SKM-1 treated with dmso at 0.1 percent for 144 hours (cell line): Measurements from ENCODE around the gene OPA1.

Experiments
- DNase-seq: peaks from one replicate; lab custom pipeline; 2025; ENCODE audit not compliant: unreplicated experiment; lab: John Stamatoyannopoulos, UW

The OPA1 gene

DNA sequence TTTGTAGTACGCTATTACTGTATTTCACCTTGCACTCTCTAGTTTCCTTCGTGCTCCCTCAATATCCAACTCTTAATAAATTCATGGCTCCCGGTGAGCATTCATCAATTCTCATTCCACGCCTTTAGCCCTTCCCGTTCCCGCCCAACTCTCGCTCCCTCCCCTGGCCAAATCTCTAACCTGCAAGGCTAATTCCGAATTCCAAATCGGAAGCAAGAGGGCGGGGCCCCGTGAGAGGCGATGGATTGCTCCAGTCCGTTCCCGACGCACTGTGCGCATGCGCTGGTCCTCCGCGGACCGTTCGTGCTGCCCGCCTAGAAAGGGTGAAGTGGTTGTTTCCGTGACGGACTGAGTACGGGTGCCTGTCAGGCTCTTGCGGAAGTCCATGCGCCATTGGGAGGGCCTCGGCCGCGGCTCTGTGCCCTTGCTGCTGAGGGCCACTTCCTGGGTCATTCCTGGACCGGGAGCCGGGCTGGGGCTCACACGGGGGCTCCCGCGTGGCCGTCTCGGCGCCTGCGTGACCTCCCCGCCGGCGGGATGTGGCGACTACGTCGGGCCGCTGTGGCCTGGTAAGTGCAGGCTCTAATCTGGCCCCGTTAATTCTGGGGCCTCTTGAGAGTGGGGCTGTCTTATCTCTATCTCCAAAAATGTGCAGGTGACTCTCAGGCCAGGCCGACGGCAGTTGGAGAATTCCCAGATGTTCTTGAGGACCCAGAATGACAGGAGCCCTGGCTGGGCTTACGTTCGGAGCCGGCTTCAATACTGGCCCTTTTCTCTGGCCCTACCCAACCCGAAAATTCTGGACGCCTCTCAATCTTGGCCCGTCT is at the start of gene OPA1:
TSS of gene OPA1 (plus strand) at position 368 of the 827 bp plus-strand sequence. CDS start at position 538, 170 bp downstream.
- DNase-seq, result peak; percentile 95

DNA sequence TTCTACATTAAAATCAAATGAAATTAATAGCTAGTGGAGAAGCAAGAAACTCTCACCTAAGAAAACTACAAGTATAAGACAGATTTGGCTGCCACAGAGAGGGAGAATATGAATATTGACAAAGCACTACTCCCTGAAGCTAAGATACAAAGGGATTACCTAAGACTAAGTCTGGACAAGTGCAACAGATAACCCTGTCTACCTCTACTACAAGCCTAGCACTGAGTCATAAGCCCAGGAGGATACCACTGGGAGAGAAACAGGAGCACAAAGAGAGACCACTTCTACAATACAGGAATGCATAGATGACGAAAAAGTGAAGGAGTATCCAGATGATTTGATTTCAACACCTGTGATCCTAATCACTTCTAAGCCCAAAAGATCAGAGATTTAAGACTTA is 48.7 kb upstream of the OPA1 start:
- no peak for DNase-seq

GRCh38 chr3:193545304-193545703 is 47.7 kb upstream of the OPA1 start:
- no peak for DNase-seq

- no peak for DNase-seq
Observed at GRCh38 chr3:193546129-193546528, 46.9 kb upstream of the OPA1 start.

DNA sequence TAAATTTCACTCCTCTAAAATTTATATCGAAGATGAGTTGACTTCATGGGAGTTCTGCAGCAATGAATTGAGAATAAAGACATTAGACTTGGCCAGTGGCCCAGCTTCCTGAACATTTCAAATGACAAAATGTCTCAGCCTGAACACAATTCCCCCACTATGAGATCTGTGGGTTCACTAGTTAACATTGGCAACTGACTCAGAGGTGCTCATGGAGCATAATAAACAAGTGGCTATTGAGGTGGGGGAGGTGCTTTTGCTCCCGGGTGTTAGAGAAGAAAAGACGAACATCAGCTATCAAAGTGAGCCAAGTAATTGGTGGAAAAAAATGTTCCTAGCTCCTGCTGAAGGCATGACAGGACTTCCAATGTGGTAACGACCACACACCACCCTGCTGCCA is 44.6 kb upstream of the OPA1 start:
- no peak for DNase-seq

- DNase-seq, result no peak
Observed at GRCh38 chr3:193552923-193553322, 40.1 kb upstream of the OPA1 start.

DNA sequence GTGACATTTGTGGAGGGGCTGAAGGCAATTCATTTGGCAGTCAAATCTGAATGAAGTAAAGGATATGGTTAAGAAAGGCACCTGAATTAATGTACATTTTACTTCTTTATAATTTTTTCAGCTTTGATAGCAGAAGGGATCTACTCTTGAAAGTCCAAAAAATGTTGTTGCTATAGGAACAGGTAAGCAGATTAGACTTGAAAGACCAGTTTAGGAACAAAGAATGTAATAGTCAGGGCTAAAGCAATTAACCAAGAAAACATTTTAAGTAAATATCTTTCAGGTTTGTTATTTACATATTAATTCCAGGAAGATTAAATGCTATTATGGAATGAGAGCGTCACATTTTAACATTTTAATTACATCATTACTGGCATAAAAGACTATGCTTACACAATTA is 39.4 kb upstream of the OPA1 start:
- no peak for DNase-seq

- no peak for DNase-seq
Observed at GRCh38 chr3:193554811-193555210, 38.2 kb upstream of the OPA1 start, which contains the start of gene ATP13A4. Gene ATP13A4 (minus strand): TSS chr3:193554895. CDS start chr3:193554799, 96 bp downstream.

GRCh38 chr3:193556841-193557240 is 36.2 kb upstream of the OPA1 start:
- no peak for DNase-seq

DNA sequence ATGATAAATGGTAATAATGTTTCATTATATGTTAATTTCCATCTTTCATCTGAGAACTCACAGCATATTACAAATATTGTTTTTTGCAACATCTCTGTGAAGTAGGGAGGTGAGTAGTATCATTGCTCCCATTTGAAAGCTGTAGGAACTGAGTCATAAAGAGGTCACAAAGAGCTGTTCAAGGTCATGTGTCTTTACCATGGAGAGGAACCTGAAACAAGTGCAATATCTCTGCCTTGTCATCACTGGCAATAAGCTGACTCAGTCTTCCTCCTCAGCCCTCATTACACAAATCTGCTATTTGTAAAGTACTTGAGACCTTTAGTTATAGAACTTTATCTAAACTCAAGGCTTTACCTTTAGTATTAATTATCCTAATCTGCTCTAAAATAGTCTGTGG is 33.9 kb upstream of the OPA1 start:
- DNase-seq, result no peak

DNA sequence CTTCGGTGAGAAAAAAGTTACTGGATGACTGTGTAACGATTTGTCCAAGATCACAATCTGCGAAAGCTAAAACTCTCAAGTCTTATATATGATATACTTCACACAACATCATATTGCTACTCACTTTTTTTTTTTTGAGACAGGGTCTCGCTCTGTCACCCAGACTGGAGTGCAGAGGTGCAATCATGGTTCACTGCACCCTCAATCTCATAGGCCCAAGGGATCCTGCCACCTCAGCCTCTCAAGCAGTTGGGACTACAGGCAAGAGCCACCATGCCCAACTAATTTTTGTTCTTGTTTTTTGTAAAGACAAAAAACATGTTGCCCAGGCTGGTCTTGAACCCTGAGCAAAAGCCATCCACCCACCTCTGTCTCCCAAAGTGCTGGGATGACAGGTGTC is 32.9 kb upstream of the OPA1 start:
- no peak for DNase-seq

DNA sequence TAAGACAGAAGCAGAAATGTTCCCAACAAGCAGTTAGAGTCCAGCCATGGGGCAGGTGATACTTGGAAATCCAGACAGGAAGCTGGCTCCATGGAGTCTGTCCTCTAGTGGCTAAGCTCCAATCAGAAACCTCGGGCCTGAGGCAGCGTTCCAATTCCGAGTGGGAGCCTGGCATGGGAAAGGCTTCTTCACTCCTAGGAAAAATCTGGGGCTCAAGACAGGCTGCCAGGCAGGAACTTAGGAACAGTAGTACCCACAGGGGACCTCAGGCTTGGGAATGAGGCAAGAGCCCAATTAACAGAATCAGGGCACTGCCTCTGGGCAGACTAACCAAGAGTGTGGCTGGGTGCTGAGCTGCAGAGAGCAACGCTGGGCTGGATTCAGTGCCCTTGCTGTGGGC is 32.1 kb upstream of the OPA1 start:
- no peak for DNase-seq

DNA sequence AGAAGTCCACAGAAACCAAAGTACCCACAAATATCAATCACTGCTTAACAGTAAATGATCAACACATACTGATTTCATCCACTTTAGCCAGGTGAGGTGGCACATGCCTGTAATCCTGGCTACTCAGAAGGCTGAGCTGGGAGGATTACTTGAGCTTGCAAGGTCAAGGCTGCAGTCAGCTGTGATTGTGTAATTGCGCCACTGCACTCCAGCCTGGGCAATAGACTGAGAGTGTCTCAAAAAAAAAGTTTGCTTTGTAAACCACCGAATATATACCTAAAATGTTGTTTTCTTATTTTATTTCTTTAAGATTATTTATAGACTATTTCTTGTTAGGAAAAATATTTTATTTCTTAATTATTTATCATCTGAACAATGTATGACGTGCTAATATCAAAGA is 29.6 kb upstream of the OPA1 start:
- DNase-seq, result no peak

GRCh38 chr3:193564012-193564411 is 29.0 kb upstream of the OPA1 start:
- no peak for DNase-seq

DNA sequence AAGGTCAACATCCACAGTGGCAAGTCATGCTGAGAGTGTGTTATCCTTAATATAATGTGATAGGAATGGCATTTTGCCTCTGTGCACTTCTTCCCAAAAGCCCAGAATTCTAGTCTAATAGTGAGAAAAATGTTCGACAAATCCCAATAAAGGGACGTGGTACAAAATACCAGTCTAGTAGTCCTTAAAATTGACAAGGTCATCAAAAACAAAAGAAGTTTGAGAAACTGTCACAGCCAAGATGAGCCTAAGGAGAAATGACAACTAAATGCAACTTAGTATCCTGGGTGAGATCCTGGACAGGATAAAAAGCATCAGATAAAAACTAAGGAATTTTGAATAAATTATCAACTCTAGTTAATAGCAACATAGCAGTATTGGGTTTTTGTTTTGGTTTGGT is 23.9 kb upstream of the OPA1 start:
- DNase-seq, result no peak

- peak; percentile 44 for DNase-seq
Observed at GRCh38 chr3:193572426-193572908, 20.5 kb upstream of the OPA1 start.

GRCh38 chr3:193573403-193574191 is 19.4 kb upstream of the OPA1 start:
- no peak for DNase-seq

DNA sequence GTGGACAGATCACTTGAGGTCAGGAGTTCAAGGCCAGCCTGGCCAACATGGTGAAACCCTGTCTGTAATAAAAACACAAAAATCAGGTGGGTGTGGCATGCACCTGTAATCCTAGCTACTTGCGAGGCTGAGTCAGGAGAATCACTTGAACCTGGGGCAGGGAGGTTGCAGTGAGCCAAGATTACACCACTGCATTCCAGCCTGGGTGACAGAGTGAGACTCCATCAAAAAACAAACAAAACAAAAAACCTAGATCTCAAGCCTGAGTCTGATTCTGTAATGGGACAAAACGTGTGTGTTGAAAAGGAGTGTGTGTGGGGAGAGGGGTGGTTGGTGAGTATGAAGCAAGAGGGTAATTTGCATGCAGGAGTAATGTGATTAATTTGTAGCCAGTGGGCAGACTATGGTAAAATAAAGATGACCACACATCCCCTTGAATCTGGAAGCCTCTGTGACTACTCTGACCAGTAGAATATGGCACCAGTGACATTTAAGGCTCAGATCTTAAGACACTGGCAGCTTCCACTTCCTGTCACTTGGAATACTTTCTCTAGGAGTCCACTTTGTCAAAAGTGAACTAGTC is 18.4 kb upstream of the OPA1 start:
- DNase-seq, result no peak

DNA sequence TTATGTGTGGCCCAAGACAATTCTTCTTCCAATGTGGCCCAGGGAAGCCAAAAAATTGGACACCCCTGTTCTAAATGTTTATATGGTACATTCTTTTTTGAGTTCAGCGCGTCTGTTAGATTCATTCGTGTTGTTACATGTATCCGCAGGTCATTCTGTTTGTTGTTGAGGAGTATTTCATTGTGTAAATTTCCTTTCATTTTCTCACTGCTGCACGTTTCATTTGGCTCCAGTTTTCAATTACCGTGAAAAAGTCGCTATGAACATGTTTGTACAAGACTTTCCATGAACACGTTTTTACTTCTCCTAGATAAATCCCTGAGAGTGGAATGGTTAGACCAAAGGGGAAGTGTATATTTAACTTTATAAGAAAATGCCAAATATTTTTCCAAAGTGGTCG is 7.5 kb upstream of the OPA1 start:
- DNase-seq, result no peak

- no peak for DNase-seq
Observed at GRCh38 chr3:193586526-193586925, 6.5 kb upstream of the OPA1 start.

- DNase-seq, result no peak
Observed at GRCh38 chr3:193589129-193589528, 3.9 kb upstream of the OPA1 start.

DNA sequence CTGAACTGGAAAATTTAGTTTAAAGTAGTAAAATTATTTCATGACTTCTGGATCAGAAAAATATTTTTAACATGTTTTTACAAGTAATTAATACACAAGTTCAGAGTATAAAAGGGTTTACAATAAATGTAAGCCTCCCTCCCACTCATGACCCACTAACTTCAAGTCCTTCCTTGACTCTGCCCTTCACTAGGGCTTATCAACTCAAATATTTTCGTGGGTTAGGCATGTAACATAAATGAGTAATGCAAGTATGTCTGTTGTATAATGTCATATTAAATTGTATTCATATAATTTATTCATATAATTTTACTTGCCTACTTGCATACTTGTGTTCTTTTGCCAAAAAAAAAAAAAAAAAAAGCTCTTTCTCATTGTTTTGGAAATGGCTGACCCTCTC is 3.4 kb upstream of the OPA1 start:
- no peak for DNase-seq
